ENCODE results near the gene ZNF41. TPM values are rescaled to one million over a fixed set of nuclear protein-coding genes. Genes with fewer than 3 reads are reported as not detected.

Gene ZNF41
- total RNA-seq, 1 donor from 2014 or later: 7.6 TPM

DNA sequence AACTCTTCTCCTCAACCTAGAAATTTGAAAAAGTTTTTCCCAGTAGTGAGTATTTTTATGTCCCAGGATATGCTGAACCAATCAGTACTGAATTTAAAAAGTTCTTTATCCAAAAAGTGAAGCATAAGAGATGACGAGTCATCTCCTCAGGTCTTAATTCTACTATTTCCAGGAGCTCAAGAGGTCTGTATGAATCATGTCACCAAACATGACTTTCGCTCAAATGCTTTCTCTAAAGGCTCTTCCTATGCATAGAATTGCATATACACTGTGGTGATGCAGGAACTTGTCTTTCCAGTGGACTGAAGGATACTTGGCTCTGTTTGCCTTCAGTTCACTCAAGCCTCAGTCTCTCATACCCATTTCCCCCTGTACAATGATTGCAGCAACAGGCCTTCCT is 36.1 kb downstream of the ZNF41 start:
- H3K4me3 Mint-ChIP-seq (ENCODE audit: unreplicated experiment): no peak overlapping the region
- H3K4me1 Mint-ChIP-seq (ENCODE audit: low read depth, unreplicated experiment): no peaks in the 10 kb centered on the region
- H3K27ac Mint-ChIP-seq (ENCODE audit: unreplicated experiment): no peak overlapping the region
- H3K27me3 Mint-ChIP-seq (ENCODE audit: unreplicated experiment): no peaks in the 10 kb centered on the region
- TF ChIP-seq, protein P1, sequence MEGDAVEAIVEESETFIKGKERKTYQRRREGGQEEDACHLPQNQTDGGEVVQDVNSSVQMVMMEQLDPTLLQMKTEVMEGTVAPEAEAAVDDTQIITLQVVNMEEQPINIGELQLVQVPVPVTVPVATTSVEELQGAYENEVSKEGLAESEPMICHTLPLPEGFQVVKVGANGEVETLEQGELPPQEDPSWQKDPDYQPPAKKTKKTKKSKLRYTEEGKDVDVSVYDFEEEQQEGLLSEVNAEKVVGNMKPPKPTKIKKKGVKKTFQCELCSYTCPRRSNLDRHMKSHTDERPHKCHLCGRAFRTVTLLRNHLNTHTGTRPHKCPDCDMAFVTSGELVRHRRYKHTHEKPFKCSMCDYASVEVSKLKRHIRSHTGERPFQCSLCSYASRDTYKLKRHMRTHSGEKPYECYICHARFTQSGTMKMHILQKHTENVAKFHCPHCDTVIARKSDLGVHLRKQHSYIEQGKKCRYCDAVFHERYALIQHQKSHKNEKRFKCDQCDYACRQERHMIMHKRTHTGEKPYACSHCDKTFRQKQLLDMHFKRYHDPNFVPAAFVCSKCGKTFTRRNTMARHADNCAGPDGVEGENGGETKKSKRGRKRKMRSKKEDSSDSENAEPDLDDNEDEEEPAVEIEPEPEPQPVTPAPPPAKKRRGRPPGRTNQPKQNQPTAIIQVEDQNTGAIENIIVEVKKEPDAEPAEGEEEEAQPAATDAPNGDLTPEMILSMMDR (IDR thresholded peaks at IDR 0.05; ENCODE audit: partially characterized antibody, unreplicated experiment): no peak
- peaks cover 2% of the 10 kb centered on the region for H3K9me3 Mint-ChIP-seq (ENCODE audit: unreplicated experiment)
- DNase-seq: no peak
- H3K36me3 Mint-ChIP-seq (ENCODE audit: unreplicated experiment): peaks cover 30% of the 10 kb centered on the region

DNA sequence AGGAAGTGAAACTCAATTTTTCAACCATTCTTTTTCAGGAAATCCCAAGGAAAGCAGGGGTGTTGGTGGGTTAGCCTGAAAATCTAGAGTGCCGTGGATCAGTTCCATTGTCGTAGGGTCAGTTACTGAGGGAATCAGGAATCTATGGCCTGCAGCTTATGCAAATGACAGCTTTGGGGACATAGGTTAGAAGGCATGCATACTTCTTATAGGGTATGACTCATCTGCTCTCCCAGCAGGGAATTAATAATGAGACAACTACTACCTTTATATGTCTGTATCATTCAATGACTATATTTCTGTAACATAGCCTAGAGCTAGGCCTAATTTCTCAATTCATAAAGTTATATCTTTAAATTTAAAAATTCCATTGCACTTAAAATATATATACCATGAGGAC is 36.6 kb downstream of the ZNF41 start:
- no peaks in the 10 kb centered on the region for H3K27me3 Mint-ChIP-seq (ENCODE audit: unreplicated experiment)
- no peak overlapping the region for H3K4me3 Mint-ChIP-seq (ENCODE audit: unreplicated experiment)
- H3K36me3 Mint-ChIP-seq (ENCODE audit: unreplicated experiment): peaks cover 30% of the 10 kb centered on the region

DNA sequence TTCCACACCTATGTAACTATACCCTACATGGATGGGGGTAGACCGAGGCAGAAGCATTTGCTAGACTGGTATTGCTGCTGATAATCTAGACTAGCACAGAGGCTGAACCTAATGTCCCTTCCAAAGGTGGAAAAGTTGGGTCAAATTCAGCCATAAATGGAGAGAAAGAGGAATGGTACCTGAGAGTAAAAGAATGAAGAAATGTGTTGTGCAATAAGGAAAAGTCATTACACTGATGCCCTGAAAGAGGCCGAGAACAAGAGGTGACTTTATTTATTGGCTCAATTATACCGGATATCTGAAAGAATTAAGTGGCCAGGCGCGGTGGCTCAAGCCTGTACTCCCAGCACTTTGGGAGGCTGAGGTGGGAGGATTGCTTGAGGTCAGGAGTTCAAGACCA is 52.1 kb downstream of the ZNF41 start:
- Mint-ChIP-seq H3K27me3 (ENCODE audit: unreplicated experiment) (no peaks in the 10 kb centered on the region), H3K36me3 (ENCODE audit: unreplicated experiment) (no peaks in the 10 kb centered on the region), H3K4me3 (ENCODE audit: unreplicated experiment) (no peak overlapping the region), H3K4me1 (ENCODE audit: low read depth, unreplicated experiment) (no peaks in the 10 kb centered on the region), H3K9me3 (ENCODE audit: unreplicated experiment) (no peaks in the 10 kb centered on the region), H3K27ac (ENCODE audit: unreplicated experiment) (no peak overlapping the region)
- TF ChIP-seq, protein P1 (IDR thresholded peaks at IDR 0.05; ENCODE audit: partially characterized antibody, unreplicated experiment): no peak
- no peak for DNase-seq

More for the DNA sequence above, 36.6 kb downstream of the ZNF41 start:
- TF ChIP-seq, protein P1 (IDR thresholded peaks at IDR 0.05; ENCODE audit: partially characterized antibody, unreplicated experiment): no peak
- no peak for DNase-seq
- no peaks in the 10 kb centered on the region for H3K4me1 Mint-ChIP-seq (ENCODE audit: low read depth, unreplicated experiment)
- peaks cover 2% of the 10 kb centered on the region for H3K9me3 Mint-ChIP-seq (ENCODE audit: unreplicated experiment)
- H3K27ac Mint-ChIP-seq (ENCODE audit: unreplicated experiment): no peak overlapping the region

DNA sequence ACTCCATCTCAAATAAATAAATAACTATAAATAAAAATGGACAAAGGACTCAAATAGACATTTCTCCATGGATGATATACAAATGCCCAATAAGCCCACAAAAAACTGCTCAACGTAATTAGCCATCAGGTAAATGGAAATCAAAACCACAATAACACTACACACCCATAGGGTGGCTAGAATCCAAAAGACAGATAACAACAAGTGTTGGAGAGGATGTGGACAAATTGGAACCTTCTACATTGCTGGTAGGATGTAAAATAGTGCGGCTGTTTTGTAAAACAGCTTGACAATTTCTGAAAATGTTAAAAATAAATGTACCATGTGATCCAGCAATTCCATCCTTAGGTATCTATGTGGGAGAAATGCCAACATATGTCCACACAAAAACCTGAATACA is 60.6 kb downstream of the ZNF41 start:
- no peak for DNase-seq
- TF ChIP-seq, protein P1 (IDR thresholded peaks at IDR 0.05; ENCODE audit: partially characterized antibody, unreplicated experiment): no peak
- H3K27me3 Mint-ChIP-seq (ENCODE audit: unreplicated experiment): no peaks in the 10 kb centered on the region
- peaks cover 3% of the 10 kb centered on the region for H3K9me3 Mint-ChIP-seq (ENCODE audit: unreplicated experiment)
- no peaks in the 10 kb centered on the region for H3K36me3 Mint-ChIP-seq (ENCODE audit: unreplicated experiment)
- no peaks in the 10 kb centered on the region for H3K4me1 Mint-ChIP-seq (ENCODE audit: low read depth, unreplicated experiment)
- H3K27ac Mint-ChIP-seq (ENCODE audit: unreplicated experiment): no peak overlapping the region
- no peak overlapping the region for H3K4me3 Mint-ChIP-seq (ENCODE audit: unreplicated experiment)

DNA sequence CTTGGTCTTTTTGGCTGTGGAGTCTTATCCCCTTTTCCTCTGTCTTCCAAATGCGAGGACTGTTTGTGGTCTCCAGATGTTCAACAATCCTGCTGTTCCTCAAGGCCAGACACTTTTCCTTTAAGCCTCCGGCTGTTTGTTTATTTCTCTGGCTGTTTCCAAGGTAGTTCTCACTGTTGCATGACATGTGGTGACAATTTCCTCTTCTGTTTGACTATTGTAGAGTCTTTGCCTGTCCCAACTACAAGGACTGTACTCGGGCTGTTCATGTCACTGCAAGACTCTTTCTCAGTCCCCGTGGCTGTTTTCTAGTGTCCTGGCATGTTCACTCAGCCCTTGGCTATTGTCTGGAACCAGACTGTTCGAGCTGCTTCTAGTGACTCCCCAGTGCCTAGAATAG is 62.1 kb downstream of the ZNF41 start:
- TF ChIP-seq, protein P1 (IDR thresholded peaks at IDR 0.05; ENCODE audit: partially characterized antibody, unreplicated experiment): no peak
- Mint-ChIP-seq H3K27ac (ENCODE audit: unreplicated experiment) (no peak overlapping the region), H3K36me3 (ENCODE audit: unreplicated experiment) (peaks cover 4% of the 10 kb centered on the region), H3K27me3 (ENCODE audit: unreplicated experiment) (no peaks in the 10 kb centered on the region), H3K4me1 (ENCODE audit: low read depth, unreplicated experiment) (no peaks in the 10 kb centered on the region), H3K9me3 (ENCODE audit: unreplicated experiment) (peaks cover 3% of the 10 kb centered on the region), H3K4me3 (ENCODE audit: unreplicated experiment) (no peak overlapping the region)
- DNase-seq: no peak
